ENCODE measurements around the gene SYNPR. TPM values are rescaled to one million over a fixed set of nuclear protein-coding genes. Genes with fewer than 3 reads are reported as not detected.

SYNPR gene
- total and polyA plus RNA-seq, 11 donors, result 0.11 to 1.0 (median 0.41) TPM; not detected in 7

- no peaks in the 10 kb centered on the region for H3K9me3 ChIP-seq
- WGBS, 4 donors, result 63 to 71% (median 65%) methylated on average over 3 of the region's 3 CpGs
- H3K27ac ChIP-seq, result no peak overlapping the region
- peaks cover 0 to 7% (median 0%) of the 10 kb centered on the region in 12 donors for H3K4me1 ChIP-seq
- ATAC-seq, result no peak
- no peaks in the 10 kb centered on the region for H3K27me3 ChIP-seq
- intact Hi-C loops (cut with DNase I), result loop anchor here in 1 of 10 donors (10.0 kb wide), 1 partner anchor 608 kb away; no protein-coding TSS in a partner anchor
- no peak overlapping the region for H3K4me3 ChIP-seq
- TF ChIP-seq POLR2A (IDR thresholded peaks at IDR 0.05), result no peak
- peak; percentile 11 to 58 (median 28) for TF ChIP-seq CTCF (IDR thresholded peaks at IDR 0.05)
- DNase-seq, result no peak
- H3K36me3 ChIP-seq, result no peaks in the 10 kb centered on the region
These were observed 45.2 kb upstream of the SYNPR start for GRCh38 chr3:63232764-63233396.

GRCh38 chr3:63240381-63240902 lies 37.7 kb upstream of the SYNPR start:
- DNase-seq (no peak), ATAC-seq (no peak)
- TF ChIP-seq CTCF (IDR thresholded peaks at IDR 0.05) (no peak), POLR2A (IDR thresholded peaks at IDR 0.05) (no peak)
- intact Hi-C loops (cut with DNase I), result no loop called here
- Histone ChIP-seq H3K27ac (no peak overlapping the region), H3K9me3 (no peaks in the 10 kb centered on the region), H3K27me3 (no peaks in the 10 kb centered on the region), H3K36me3 (no peaks in the 10 kb centered on the region), H3K4me3 (no peak overlapping the region), H3K4me1 (no peaks in the 10 kb centered on the region)
- 46 to 70% (median 64%) methylated on average over 5 of the region's 5 CpGs for WGBS, 4 donors

- Histone ChIP-seq H3K27me3 (no peaks in the 10 kb centered on the region), H3K4me3 (no peak overlapping the region), H3K4me1 (peaks cover 0 to 4% (median 0%) of the 10 kb centered on the region in 12 donors), H3K9me3 (no peaks in the 10 kb centered on the region), H3K27ac (no peak overlapping the region), H3K36me3 (no peaks in the 10 kb centered on the region)
- TF ChIP-seq POLR2A (IDR thresholded peaks at IDR 0.05), result no peak
- TF ChIP-seq CTCF (IDR thresholded peaks at IDR 0.05), result no peak
- peak in 2 of 4 donors; percentile 52 to 59 for ATAC-seq
- intact Hi-C loops (cut with DNase I), result no loop called here
- 25 to 52% (median 38%) methylated on average over 2 of the region's 2 CpGs for WGBS, 4 donors
- no peak for DNase-seq
These were observed 36.0 kb upstream of the SYNPR start for GRCh38 chr3:63242124-63242523.

GRCh38 chr3:63244486-63244885 lies 33.6 kb upstream of the SYNPR start:
- Histone ChIP-seq H3K4me1 (peaks cover 0 to 4% (median 0%) of the 10 kb centered on the region in 12 donors), H3K27ac (no peak overlapping the region), H3K27me3 (no peaks in the 10 kb centered on the region), H3K4me3 (no peak overlapping the region), H3K9me3 (no peaks in the 10 kb centered on the region), H3K36me3 (no peaks in the 10 kb centered on the region)
- no peak for DNase-seq
- no peak for ATAC-seq
- intact Hi-C loops (cut with DNase I), result no loop called here
- 90 to 92% (median 91%) methylated on average over 3 of the region's 3 CpGs for WGBS, 4 donors
- TF ChIP-seq POLR2A (IDR thresholded peaks at IDR 0.05) (no peak), CTCF (IDR thresholded peaks at IDR 0.05) (no peak)

Measured in heart left ventricle (tissue), 16 donors.